Osteoblast (primary cell): Measurements from ENCODE around the gene VWA5B2. TPM values are rescaled to one million over a fixed set of nuclear protein-coding genes. Genes with fewer than 3 reads are reported as not detected.

ENCODE experiments used
- DNase-seq: peaks from one replicate; pipeline ENCODE4 v3.0.0; 2011; ENCODE audit warnings: low spot score, mixed read lengths; ENCODE audit not compliant: insufficient read length; ENCODE audit errors: missing footprints
- H2AFZ ChIP-seq: 2 replicates; pipeline ENCODE4 v1.6.0; 2011; ENCODE audit warnings: mild to moderate bottlenecking, low read length
- H3K27ac ChIP-seq: 2 replicates; pipeline ENCODE4 v1.5.1; 2011; ENCODE audit warnings: mild to moderate bottlenecking, low read depth, low read length, moderate library complexity
- H3K27me3 ChIP-seq: 2 replicates; pipeline ENCODE4 v1.6.0; 2012; ENCODE audit warnings: mild to moderate bottlenecking, control low read depth, inconsistent platforms, low read length, moderate library complexity; ENCODE audit not compliant: insufficient read depth
- H3K36me3 ChIP-seq: 2 replicates; pipeline ENCODE4 v1.5.1; 2011; ENCODE audit warnings: mild to moderate bottlenecking, low read length, control low read depth, moderate library complexity; ENCODE audit not compliant: insufficient read depth
- H3K4me1 ChIP-seq: 2 replicates; pipeline ENCODE4 v1.5.1; 2011; ENCODE audit warnings: mild to moderate bottlenecking, low read length, control low read depth, moderate library complexity; ENCODE audit not compliant: insufficient read depth
- H3K4me2 ChIP-seq: 2 replicates; pipeline ENCODE4 v1.6.0; 2011; ENCODE audit warnings: mild to moderate bottlenecking, low read length; ENCODE audit not compliant: insufficient read depth
- H3K4me3 ChIP-seq: fragments of 200-600 bp; sonication (generic); 3 replicates; pipeline ENCODE4 v1.5.1; 2012; ENCODE audit warnings: mild to moderate bottlenecking, low read length, inconsistent platforms; ENCODE audit not compliant: insufficient read depth
- H3K79me2 ChIP-seq: 2 replicates; pipeline ENCODE4 v1.6.0; 2012; ENCODE audit warnings: mild to moderate bottlenecking, low read length, control low read depth, inconsistent platforms; ENCODE audit not compliant: insufficient read depth
- H3K9me3 ChIP-seq: 2 replicates; pipeline ENCODE4 v1.5.1; 2011; ENCODE audit warnings: low read depth, low read length, control low read depth
- H4K20me1 ChIP-seq: 2 replicates; pipeline ENCODE4 v1.6.0; 2012; ENCODE audit warnings: mild to moderate bottlenecking, low read length, control low read depth; ENCODE audit not compliant: insufficient read depth
- total RNA-seq: library from RNA; depleted of rRNA; stranded (reverse); fragments of >200 nt; gene quantifications from 2 replicates; pipeline ENCODE4 v1.2.3, GENCODE V29; 2012
- TF ChIP-seq, protein P1 (sequence below): IDR thresholded peaks from 2 replicates; pipeline ENCODE4 v1.5.1; 2011; ENCODE audit warnings: mild to moderate bottlenecking, low read depth, low read length, moderate library complexity; ENCODE audit errors: extremely low read depth

VWA5B2 gene
- total RNA-seq, 1 donor, result not detected

DNA sequence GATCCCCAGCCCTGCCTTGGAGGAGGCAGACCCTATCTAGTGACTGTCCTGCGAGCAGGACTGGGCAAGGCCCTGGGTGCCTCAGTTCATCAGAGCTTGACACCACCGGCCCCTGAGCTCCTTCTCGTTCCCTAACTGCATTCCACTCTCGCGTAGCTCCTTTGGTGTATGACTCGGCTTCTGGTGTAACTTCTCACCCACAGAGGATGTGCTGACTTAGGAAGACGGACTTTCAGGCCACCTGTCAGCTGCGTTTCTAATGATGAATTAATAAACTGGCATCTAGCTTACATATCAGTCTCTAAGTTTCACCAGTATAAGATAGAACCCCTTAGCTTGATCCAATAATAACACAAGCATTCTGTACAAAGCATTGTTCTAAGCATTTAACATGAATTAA is 25.9 kb upstream of the VWA5B2 start:
- no peak overlapping the region for H2AFZ ChIP-seq
- no peaks in the 10 kb centered on the region for H3K36me3 ChIP-seq
- no peaks in the 10 kb centered on the region for H3K4me1 ChIP-seq
- TF ChIP-seq, protein P1, sequence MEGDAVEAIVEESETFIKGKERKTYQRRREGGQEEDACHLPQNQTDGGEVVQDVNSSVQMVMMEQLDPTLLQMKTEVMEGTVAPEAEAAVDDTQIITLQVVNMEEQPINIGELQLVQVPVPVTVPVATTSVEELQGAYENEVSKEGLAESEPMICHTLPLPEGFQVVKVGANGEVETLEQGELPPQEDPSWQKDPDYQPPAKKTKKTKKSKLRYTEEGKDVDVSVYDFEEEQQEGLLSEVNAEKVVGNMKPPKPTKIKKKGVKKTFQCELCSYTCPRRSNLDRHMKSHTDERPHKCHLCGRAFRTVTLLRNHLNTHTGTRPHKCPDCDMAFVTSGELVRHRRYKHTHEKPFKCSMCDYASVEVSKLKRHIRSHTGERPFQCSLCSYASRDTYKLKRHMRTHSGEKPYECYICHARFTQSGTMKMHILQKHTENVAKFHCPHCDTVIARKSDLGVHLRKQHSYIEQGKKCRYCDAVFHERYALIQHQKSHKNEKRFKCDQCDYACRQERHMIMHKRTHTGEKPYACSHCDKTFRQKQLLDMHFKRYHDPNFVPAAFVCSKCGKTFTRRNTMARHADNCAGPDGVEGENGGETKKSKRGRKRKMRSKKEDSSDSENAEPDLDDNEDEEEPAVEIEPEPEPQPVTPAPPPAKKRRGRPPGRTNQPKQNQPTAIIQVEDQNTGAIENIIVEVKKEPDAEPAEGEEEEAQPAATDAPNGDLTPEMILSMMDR, result no peak
- H4K20me1 ChIP-seq, result no peaks in the 10 kb centered on the region
- no peaks in the 10 kb centered on the region for H3K79me2 ChIP-seq
- no peak overlapping the region for H3K27ac ChIP-seq
- H3K4me3 ChIP-seq, result no peak overlapping the region
- H3K27me3 ChIP-seq, result peaks cover 10% of the 10 kb centered on the region
- no peak for DNase-seq
- H3K9me3 ChIP-seq, result no peaks in the 10 kb centered on the region
- H3K4me2 ChIP-seq, result no peak overlapping the region

DNA sequence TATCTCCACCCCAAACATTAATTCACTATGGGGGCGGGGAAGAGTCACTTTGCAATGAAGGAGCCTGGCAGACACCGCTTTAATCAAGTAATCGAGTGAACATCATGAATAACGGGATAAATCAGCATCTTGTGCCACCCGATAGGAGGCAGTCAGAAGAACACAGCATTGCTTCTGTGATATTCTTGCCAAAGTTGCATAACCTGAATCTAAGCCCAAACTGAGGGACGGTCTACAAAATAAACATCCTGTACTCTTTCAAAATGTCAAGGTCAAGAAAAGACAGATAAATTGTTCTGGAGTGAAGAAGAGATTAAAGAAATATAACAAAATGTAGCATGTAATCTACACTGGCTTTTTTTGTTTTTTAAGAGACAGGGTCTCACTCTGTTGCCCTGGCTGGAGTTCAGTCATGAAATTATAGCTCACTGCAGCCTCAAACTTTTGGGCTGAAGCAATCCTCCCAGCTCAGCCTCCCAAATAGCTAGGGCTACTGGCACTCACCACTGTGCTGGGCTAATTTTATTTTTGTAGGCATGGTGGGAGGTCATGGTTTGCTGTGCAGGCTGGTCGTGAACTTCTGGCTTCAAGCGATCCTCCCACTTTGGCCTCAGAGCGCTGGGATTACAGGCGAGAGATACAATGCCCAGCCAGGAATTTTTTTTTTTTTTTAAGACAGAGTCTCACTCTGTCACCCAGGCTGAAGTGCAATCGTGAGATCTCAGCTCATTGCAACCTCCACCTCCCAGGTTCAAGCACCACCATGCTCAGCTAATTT is 20.1 kb upstream of the VWA5B2 start:
- no peak overlapping the region for H2AFZ ChIP-seq
- H3K27me3 ChIP-seq, result peaks cover 10% of the 10 kb centered on the region
- H4K20me1 ChIP-seq, result no peaks in the 10 kb centered on the region
- H3K4me2 ChIP-seq, result no peak overlapping the region
- H3K79me2 ChIP-seq, result no peaks in the 10 kb centered on the region
- no peak overlapping the region for H3K27ac ChIP-seq
- H3K4me1 ChIP-seq, result no peaks in the 10 kb centered on the region
- no peak for DNase-seq
- H3K4me3 ChIP-seq, result no peak overlapping the region
- TF ChIP-seq, protein P1, result no peak
- no peaks in the 10 kb centered on the region for H3K9me3 ChIP-seq
- H3K36me3 ChIP-seq, result no peaks in the 10 kb centered on the region

DNA sequence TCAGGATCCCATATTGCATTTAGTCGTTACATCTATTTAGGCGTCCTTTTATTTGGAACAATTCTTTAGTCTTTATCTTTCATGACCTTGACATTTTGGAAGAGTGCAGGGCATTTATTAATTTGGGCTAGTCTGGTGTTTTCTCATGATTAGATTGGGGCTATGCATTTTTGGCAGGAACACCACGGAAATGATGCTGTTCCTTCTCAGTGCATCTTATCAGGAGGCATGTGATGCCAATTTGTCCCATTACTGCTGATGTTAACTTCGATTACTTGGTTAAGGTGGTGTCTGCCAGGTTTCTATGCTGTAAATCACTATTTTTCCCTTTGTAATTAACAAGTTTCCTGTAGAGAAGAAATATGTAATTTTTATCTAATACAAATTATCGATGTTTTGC is 18.1 kb upstream of the VWA5B2 start:
- TF ChIP-seq, protein P1, result no peak
- Histone ChIP-seq H3K79me2 (no peaks in the 10 kb centered on the region), H3K4me3 (no peak overlapping the region)

GRCh38 chr3:184211718-184212117 is 17.7 kb upstream of the VWA5B2 start:
- H3K4me2 ChIP-seq, result no peak overlapping the region
- no peak overlapping the region for H2AFZ ChIP-seq
- H3K27ac ChIP-seq, result no peak overlapping the region
- H3K36me3 ChIP-seq, result no peaks in the 10 kb centered on the region
- no peaks in the 10 kb centered on the region for H4K20me1 ChIP-seq
- H3K27me3 ChIP-seq, result peaks cover 10% of the 10 kb centered on the region
- no peak for DNase-seq
- no peak overlapping the region for H3K4me3 ChIP-seq
- no peaks in the 10 kb centered on the region for H3K9me3 ChIP-seq
- H3K79me2 ChIP-seq, result no peaks in the 10 kb centered on the region
- TF ChIP-seq, protein P1, result no peak
- H3K4me1 ChIP-seq, result no peaks in the 10 kb centered on the region

More for the DNA sequence above, 18.1 kb upstream of the VWA5B2 start:
- Histone ChIP-seq H4K20me1 (no peaks in the 10 kb centered on the region), H3K9me3 (no peaks in the 10 kb centered on the region), H2AFZ (no peak overlapping the region), H3K4me2 (no peak overlapping the region), H3K4me1 (no peaks in the 10 kb centered on the region), H3K36me3 (no peaks in the 10 kb centered on the region), H3K27ac (no peak overlapping the region), H3K27me3 (peaks cover 13% of the 10 kb centered on the region)
- DNase-seq, result no peak
